Measurements from ENCODE around the gene PPP3CA. TPM values are rescaled to one million over a fixed set of nuclear protein-coding genes. Genes with fewer than 3 reads are reported as not detected.
A peak's percentile ranks its signal among the peaks of the same experiment; 100 is the strongest.
"Not testable (repeated sequence)": the region's sequence is repeated elsewhere in the genome, so short reads cannot be mapped to it uniquely, and the experiment has no call there.

Gene PPP3CA
- total RNA-seq, 1 donor from 2014 or later, result 16.7 TPM

DNA sequence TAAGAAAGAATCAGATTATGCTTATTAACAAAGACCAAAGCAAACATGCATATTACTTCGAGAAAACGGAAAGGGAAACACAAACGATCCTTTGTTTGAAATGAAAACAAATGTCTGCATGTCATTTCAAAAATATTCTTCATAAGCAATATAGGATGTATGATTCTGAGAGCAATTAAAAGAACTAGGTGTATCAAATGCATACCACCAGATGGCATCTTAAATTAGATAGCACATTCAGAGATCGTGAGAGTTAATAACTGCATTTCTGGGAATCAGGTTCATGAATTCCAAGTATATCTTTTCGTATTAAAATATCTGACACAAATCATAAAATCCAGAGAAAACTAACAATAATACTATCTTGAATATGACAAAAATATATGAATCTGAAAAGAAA, 159.5 kb downstream of the PPP3CA start:
- TF ChIP-seq CTCF (IDR thresholded peaks at IDR 0.05; ENCODE audit: borderline replicate concordance), result peak; percentile 47
- Histone ChIP-seq H3K4me1 (peaks cover 23% of the 10 kb centered on the region), H3K27me3 (ENCODE audit: low read depth) (no peaks in the 10 kb centered on the region), H3K4me3 (no peak overlapping the region), H3K27ac (replicated peaks) (no peak overlapping the region), H3K9me3 (replicated peaks) (no peaks in the 10 kb centered on the region), H3K36me3 (no peaks in the 10 kb centered on the region)
- intact Hi-C loops (cut with micrococcal nuclease), result no loop called here
- no peak for DNase-seq

- H3K9me3 ChIP-seq (replicated peaks), result no peaks in the 10 kb centered on the region
- no peak overlapping the region for H3K4me3 ChIP-seq
- no peaks in the 10 kb centered on the region for H3K27me3 ChIP-seq (ENCODE audit: low read depth)
- H3K27ac ChIP-seq (replicated peaks), result no peak overlapping the region
- peaks cover 13% of the 10 kb centered on the region for H3K4me1 ChIP-seq
- no peaks in the 10 kb centered on the region for H3K36me3 ChIP-seq
- intact Hi-C loops (cut with micrococcal nuclease), result no loop called here
- no peak for DNase-seq
- TF ChIP-seq CTCF (IDR thresholded peaks at IDR 0.05; ENCODE audit: borderline replicate concordance), result no peak
These were observed 160.7 kb downstream of the PPP3CA start for GRCh38 chr4:101186567-101187184.

- intact Hi-C loops (cut with micrococcal nuclease), result no loop called here
- Histone ChIP-seq H3K4me1 (no peaks in the 10 kb centered on the region), H3K4me3 (no peak overlapping the region), H3K27ac (replicated peaks) (no peak overlapping the region), H3K9me3 (replicated peaks) (no peaks in the 10 kb centered on the region), H3K36me3 (no peaks in the 10 kb centered on the region), H3K27me3 (ENCODE audit: low read depth) (no peaks in the 10 kb centered on the region)
- TF ChIP-seq CTCF (IDR thresholded peaks at IDR 0.05; ENCODE audit: borderline replicate concordance), result no peak
- DNase-seq, result no peak
These were observed 162.7 kb downstream of the PPP3CA start for GRCh38 chr4:101184668-101185067.

DNA sequence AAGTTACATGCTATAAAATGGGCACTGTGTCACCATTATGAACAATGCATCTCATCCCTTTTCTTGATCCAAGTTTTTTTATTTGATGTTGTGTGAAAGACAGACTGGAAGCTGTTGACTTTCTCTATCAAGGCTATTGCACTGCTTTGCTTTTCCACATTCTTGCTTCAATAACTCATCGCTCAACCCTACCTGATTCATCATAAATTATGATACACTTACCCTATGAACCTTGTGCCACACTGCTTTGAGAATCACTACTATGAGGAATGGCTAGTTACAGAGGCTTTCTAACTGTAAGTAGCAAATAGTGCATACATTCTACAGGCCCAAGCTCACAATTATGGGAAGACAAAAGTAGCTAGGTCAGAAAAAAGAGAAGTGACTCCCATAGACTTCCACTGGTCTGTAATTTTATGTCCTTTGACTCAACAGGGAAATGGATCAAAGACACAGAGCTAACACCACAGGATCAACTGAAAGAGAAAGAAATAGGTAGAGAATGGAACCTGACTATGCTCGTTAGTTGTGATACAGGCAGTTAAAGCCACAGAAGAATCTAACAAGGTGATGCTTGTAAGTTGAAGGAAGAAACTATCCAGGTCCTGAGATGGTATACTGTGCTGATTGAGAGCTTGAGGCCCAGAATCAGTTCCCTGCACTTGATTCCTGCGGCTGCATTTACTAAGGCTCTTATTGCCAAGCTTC, 163.5 kb downstream of the PPP3CA start:
- Histone ChIP-seq H3K27me3 (ENCODE audit: low read depth) (no peaks in the 10 kb centered on the region), H3K36me3 (no peaks in the 10 kb centered on the region), H3K9me3 (replicated peaks) (no peaks in the 10 kb centered on the region), H3K4me3 (no peak overlapping the region), H3K27ac (replicated peaks) (no peak overlapping the region), H3K4me1 (no peaks in the 10 kb centered on the region)
- no peak for TF ChIP-seq CTCF (IDR thresholded peaks at IDR 0.05; ENCODE audit: borderline replicate concordance)
- intact Hi-C loops (cut with micrococcal nuclease), result no loop called here
- DNase-seq, result no peak

- no peak for TF ChIP-seq CTCF (IDR thresholded peaks at IDR 0.05; ENCODE audit: borderline replicate concordance)
- DNase-seq, result no peak
- peaks cover under 1% of the 10 kb centered on the region for H3K4me1 ChIP-seq
- no peak overlapping the region for H3K4me3 ChIP-seq
- H3K9me3 ChIP-seq (replicated peaks), result no peaks in the 10 kb centered on the region
- H3K27me3 ChIP-seq (ENCODE audit: low read depth), result no peaks in the 10 kb centered on the region
- intact Hi-C loops (cut with micrococcal nuclease), result no loop called here
- H3K36me3 ChIP-seq, result no peaks in the 10 kb centered on the region
- H3K27ac ChIP-seq (replicated peaks), result no peak overlapping the region
These were observed 164.1 kb downstream of the PPP3CA start for GRCh38 chr4:101183221-101183620.

DNA sequence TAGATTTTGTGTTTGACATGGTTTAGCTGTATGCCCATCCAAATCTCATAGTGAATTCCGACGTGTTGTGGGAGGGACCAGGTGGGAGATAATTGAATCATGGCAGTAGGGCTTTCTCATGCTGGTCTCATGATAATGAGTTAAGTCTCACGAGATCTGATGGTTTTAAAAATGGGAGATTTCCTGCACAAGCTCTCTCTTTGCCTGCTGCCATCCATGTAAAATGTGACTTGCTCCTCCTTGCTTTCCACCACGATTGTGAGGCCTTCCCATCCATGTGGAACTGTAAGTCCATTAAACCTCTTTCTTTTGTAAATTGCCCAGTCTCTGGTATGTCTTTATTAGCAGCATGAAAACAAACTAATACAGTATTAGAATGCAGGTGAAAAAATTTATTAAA, 164.6 kb downstream of the PPP3CA start:
- H3K4me3 ChIP-seq; H3K9me3 ChIP-seq (replicated peaks); H3K27ac ChIP-seq (replicated peaks); H3K4me1 ChIP-seq; DNase-seq; H3K36me3 ChIP-seq; intact Hi-C loops (cut with micrococcal nuclease); H3K27me3 ChIP-seq (ENCODE audit: low read depth): not testable (repeated sequence)
